ENCODE data around the gene MESP1.

The MESP1 gene

GRCh38 chr15:89749951-89750559 is 994 bp downstream of the MESP1 start:
- TF ChIP-seq CTCF (IDR thresholded peaks at IDR 0.05): no peak

GRCh38 chr15:89749526-89749925 is 1.5 kb downstream of the MESP1 start:
- TF ChIP-seq CTCF (IDR thresholded peaks at IDR 0.05): no peak

- no peak for TF ChIP-seq CTCF (IDR thresholded peaks at IDR 0.05)
Observed at GRCh38 chr15:89749054-89749453, 2.0 kb downstream of the MESP1 start.

- TF ChIP-seq CTCF (IDR thresholded peaks at IDR 0.05): no peak
Observed at GRCh38 chr15:89747708-89748682, 3.1 kb downstream of the MESP1 start.

GRCh38 chr15:89746386-89746780 is 4.7 kb downstream of the MESP1 start:
- TF ChIP-seq CTCF (IDR thresholded peaks at IDR 0.05): no peak

GRCh38 chr15:89745768-89746167 is 5.3 kb downstream of the MESP1 start:
- no peak for TF ChIP-seq CTCF (IDR thresholded peaks at IDR 0.05)

- no peak for TF ChIP-seq CTCF (IDR thresholded peaks at IDR 0.05)
Observed at GRCh38 chr15:89745131-89745530, 5.9 kb downstream of the MESP1 start.

All from LNCAP (cell line).